C1 segment of cervical spinal cord (tissue), 14 donors: ENCODE measurements around the gene B3GNT3.

ENCODE experiments used
- DNase-seq, 14 donors: peaks; one replicate each; lab custom pipeline; 2025; lab: John Stamatoyannopoulos, UW

B3GNT3 gene

DNA sequence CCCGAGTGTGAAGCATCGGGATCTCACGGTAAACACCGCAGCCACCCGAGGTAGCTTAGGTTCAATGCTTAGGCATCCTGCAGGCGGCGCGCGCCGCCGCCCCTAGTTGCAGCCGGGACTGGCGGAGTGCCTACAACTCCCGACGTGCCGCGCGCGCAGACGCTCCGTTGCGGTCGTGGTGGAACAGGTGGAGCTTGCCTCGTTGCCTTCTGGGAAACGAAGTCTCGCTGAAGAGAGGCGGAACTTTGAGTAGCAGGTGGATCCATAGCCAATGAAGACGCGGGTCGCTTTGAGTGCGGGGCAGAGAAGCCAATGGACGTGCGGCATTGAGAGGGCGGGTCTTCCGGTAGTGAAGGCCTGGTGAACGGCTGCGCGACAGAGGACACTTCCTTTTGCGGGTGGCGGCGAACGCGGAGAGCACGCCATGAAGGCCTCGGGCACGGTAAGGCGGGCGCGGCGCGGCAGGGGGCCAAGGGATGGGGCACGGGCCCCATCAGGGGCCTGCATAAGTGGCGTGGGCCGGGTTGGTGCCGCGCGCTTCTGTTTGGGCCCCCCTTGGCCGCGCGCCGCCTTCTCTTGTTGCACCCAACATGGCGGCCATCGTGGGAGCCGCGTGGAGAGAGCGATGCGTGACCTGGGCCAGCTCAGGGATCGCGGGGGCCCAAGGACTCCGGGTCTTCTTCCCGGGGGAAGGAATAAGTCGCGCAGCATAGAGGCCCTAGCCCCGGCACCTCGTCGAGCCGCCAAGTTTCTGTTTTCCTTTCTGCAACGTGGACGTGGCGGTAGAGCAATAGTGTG is 64.8 kb downstream of the B3GNT3 start, which contains the start of gene RPL18A:
Gene RPL18A (plus strand): TSS at position 378 of the 798 bp plus-strand sequence. CDS start 47 bp downstream, at position 425.
- DNase-seq, result peak; percentile 90 to 100 (median 98)

GRCh38 chr19:17860331-17860992 is 65.5 kb downstream of the B3GNT3 start:
- no peak for DNase-seq

DNA sequence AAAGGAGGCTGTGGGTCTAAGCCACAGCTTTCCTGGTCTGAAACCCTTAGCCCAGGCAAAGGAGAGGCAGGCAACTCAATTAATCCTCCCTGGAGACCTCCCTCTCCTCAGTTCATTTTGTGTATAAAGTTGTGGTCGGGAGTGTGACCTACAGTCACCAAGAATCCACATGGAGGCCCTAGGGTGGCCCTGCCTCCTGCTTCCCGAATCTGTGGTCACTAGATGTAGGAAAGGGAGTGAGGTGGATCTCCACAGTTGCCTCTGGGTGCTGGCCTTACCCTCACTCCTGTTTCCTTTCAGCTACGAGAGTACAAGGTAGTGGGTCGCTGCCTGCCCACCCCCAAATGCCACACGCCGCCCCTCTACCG is 66.0 kb downstream of the B3GNT3 start:
- no peak for DNase-seq

DNA sequence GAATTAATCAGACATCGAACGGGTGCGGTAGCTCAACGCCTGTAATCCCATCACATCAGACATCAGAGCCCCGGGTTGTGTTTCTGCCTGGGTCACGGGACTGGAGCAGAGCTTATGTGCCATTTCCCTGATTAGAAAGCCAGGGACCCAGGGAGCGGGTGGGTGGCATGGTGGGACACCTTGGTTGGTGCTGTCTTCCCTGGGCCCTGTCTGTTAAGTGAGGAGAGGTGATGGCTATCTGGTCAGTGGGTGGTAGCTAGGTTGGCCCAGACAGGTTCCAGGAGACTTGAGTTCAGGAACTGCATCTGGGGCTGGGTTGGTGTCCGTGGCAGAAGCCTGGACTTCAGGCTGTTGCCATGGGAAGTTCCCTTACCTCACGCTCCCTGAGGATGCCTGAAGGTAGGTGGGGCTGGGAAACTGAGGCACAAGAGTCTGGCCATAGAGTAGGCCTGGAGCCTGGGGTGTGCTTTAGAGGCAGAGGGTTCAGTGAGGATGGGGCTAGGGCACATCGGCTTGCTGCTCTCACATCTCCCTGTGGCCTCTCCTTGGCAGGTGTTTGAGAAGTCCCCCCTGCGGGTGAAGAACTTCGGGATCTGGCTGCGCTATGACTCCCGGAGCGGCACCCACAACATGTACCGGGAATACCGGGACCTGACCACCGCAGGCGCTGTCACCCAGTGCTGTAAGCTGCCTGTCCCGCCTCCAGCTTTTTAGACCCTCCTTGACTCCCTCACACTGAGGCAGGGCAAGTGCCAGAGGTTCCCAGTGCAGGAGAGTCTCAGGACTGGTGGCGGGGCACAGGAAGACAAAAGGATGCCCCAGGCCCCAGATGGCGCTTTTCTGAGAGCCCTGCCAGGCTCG is 66.8 kb downstream of the B3GNT3 start:
- DNase-seq, result no peak

DNA sequence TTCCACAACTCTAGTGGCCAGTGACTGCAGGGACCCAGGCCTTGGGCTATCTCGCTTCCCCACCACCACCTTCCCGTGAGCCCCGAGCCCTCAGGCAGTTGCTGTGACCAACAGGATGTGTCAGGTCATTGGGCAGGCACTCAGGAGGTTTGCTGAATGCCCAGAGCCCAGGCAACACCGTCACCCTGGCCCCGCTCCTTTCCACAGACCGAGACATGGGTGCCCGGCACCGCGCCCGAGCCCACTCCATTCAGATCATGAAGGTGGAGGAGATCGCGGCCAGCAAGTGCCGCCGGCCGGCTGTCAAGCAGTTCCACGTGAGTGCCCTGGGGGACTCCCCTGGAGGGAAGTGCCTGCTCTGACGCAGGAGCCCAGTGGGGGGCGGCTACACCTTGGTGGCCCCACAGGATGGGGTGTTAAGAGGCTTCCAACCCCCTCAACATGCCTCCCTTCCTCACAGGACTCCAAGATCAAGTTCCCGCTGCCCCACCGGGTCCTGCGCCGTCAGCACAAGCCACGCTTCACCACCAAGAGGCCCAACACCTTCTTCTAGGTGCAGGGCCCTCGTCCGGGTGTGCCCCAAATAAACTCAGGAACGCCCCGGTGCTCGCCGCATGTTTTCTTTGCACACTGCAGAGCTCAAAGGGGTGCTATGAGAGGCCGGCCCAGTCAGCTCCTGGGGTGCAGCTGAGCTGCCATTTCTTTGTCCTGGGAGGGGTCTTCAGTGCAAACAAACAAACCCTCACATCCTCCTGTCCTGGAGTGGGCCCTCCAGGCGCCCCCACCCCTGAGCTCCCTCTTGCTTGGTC is 68.0 kb downstream of the B3GNT3 start:
- DNase-seq, result no peak
